Measurements from ENCODE around the gene TRABD.

DNA sequence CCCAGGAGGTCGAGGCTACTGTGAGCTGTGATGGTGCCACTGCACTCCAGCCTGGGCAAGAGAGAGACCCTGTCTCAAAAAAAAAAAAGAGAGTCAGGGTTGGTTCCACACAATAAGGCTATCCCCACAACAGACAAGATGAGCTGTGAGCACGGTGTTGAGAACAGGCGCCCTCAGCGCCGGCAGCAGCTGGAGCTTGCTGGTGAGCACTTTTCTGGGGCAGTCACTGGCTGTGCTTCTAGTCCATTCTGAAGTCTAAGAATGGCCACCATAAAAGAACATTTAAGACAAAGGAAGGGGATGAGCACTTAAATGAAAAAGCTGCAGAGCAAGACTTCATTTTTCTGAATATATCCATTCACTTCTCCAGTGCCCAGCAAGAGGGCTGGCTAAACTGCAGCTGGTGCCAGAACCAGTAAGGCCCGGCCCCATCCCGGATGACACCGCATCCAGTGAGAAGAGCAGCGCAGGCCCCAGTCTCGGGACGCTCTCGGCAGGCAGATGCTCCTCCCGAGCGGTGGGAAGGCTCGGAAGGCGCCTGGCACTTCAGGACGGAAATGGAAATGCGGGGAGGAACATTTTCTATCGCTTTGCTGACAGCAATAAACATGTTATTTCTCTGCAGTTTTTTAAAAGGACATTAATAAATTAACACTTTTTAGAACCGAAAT lies 46.9 kb downstream of the TRABD start:
- no peak for TF ChIP-seq CTCF (IDR thresholded peaks at IDR 0.05)
- TF ChIP-seq, protein P1, sequence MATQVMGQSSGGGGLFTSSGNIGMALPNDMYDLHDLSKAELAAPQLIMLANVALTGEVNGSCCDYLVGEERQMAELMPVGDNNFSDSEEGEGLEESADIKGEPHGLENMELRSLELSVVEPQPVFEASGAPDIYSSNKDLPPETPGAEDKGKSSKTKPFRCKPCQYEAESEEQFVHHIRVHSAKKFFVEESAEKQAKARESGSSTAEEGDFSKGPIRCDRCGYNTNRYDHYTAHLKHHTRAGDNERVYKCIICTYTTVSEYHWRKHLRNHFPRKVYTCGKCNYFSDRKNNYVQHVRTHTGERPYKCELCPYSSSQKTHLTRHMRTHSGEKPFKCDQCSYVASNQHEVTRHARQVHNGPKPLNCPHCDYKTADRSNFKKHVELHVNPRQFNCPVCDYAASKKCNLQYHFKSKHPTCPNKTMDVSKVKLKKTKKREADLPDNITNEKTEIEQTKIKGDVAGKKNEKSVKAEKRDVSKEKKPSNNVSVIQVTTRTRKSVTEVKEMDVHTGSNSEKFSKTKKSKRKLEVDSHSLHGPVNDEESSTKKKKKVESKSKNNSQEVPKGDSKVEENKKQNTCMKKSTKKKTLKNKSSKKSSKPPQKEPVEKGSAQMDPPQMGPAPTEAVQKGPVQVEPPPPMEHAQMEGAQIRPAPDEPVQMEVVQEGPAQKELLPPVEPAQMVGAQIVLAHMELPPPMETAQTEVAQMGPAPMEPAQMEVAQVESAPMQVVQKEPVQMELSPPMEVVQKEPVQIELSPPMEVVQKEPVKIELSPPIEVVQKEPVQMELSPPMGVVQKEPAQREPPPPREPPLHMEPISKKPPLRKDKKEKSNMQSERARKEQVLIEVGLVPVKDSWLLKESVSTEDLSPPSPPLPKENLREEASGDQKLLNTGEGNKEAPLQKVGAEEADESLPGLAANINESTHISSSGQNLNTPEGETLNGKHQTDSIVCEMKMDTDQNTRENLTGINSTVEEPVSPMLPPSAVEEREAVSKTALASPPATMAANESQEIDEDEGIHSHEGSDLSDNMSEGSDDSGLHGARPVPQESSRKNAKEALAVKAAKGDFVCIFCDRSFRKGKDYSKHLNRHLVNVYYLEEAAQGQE (IDR thresholded peaks at IDR 0.05; ENCODE audit: insufficient read depth in 1 of 2, low read depth in 2 of 2, low read length in 1 of 2): no peak
- no peak for TF ChIP-seq SIN3A (IDR thresholded peaks at IDR 0.05; ENCODE audit: borderline replicate concordance, insufficient read depth, low read depth, low read length)
- TF ChIP-seq POLR2AphosphoS5 (IDR thresholded peaks at IDR 0.05; ENCODE audit: low read depth, low read length): no peak
- TF ChIP-seq TCF7L2 (IDR thresholded peaks at IDR 0.05; ENCODE audit: low read depth, low read length): no peak
